GM23338 (cell line): Measurements from ENCODE around the gene SCGB3A2.

Experiments used
- EZH2 ChIP-seq: fragments of 200-600 bp; sonication (generic); IDR thresholded peaks from one replicate; pipeline ENCODE4 v1.8.0; 2017; ENCODE audit warnings: antibody characterized with exemption, mild to moderate bottlenecking, low read depth; ENCODE audit not compliant: unreplicated experiment
- POLR2AphosphoS5 ChIP-seq: IDR thresholded peaks from 2 replicates; pipeline ENCODE4 v1.6.1; 2016; ENCODE audit warnings: antibody characterized with exemption, low read depth
- REST ChIP-seq: IDR thresholded peaks from one replicate; pipeline ENCODE4 v1.6.1; 2018; ENCODE audit warnings: antibody characterized with exemption; ENCODE audit not compliant: unreplicated experiment
- TF ChIP-seq, protein P1 (sequence below), 2 experiments: fragments of 200-600 bp in 1 of 2; sonication (generic) in 1 of 2; conservative IDR thresholded peaks; 2 replicates each; pipeline versions ENCODE4 v1.5.1 to v1.6.1; 2016 to 2017; ENCODE audit warnings: antibody characterized with exemption in 2 of 2, low read depth in 2 of 2, mild to moderate bottlenecking in 2 of 2, moderate library complexity in 1 of 2

DNA sequence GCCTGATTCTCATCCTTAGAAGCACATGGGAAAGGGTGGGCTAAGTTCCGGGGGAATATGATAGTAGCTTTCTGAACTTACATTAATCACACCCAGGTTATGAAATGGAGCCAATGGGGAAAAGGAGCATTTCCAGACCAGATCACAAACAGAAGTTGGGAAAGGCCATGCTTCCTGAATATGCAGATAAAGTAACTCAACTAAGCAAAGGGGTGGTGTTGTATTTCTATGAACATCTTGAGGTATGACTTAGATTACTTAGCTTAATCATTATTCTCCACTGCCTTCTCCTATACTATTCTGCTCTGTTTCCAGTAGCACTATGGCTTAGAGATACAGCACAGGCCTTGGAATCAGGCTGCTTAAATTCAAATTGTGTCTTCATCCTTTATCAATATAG is 17.4 kb downstream of the SCGB3A2 start:
- TF ChIP-seq, protein P1, sequence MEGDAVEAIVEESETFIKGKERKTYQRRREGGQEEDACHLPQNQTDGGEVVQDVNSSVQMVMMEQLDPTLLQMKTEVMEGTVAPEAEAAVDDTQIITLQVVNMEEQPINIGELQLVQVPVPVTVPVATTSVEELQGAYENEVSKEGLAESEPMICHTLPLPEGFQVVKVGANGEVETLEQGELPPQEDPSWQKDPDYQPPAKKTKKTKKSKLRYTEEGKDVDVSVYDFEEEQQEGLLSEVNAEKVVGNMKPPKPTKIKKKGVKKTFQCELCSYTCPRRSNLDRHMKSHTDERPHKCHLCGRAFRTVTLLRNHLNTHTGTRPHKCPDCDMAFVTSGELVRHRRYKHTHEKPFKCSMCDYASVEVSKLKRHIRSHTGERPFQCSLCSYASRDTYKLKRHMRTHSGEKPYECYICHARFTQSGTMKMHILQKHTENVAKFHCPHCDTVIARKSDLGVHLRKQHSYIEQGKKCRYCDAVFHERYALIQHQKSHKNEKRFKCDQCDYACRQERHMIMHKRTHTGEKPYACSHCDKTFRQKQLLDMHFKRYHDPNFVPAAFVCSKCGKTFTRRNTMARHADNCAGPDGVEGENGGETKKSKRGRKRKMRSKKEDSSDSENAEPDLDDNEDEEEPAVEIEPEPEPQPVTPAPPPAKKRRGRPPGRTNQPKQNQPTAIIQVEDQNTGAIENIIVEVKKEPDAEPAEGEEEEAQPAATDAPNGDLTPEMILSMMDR (conservative IDR thresholded peaks at IDR 0.05; ENCODE audit: low read depth in 2 of 2), result no peak
- TF ChIP-seq POLR2AphosphoS5, result no peak
- TF ChIP-seq REST, result no peak
- no peak for TF ChIP-seq EZH2
